NCI-H1694 (cell line): Measurements from ENCODE around the gene SERPIND1.

Source experiments
- DNase-seq: peaks from one replicate; lab custom pipeline; 2025; lab: John Stamatoyannopoulos, UW

SERPIND1 gene

DNA sequence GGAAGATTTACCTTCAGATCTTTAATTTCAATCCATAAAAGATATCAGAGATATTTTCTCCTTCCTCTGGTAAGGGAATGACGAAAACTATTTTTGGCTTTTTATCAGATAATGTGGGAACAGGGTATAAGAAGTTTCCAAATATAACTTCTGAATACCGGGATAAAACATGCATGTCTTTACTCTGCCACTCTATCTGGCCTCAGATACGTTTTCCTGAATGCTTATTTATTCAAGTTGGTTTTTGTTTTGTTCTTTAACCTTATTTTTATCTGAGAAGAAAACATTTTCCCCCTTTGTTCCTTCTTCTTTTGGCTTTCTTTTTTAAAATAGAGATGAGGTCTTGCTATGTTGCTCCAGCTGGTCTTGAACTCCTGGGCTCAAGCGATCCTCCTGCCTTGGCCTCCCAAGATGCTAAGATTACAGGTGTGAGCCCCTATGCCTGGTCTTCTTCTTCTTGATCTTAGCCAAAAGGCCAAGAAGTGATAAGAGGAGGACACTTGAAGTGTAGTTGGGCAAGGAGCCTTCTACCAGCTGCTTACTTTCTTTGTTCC is 1.5 kb downstream of the SERPIND1 start:
- no peak for DNase-seq

GRCh38 chr22:20776624-20777405 is 2.9 kb downstream of the SERPIND1 start:
- no peak for DNase-seq

DNA sequence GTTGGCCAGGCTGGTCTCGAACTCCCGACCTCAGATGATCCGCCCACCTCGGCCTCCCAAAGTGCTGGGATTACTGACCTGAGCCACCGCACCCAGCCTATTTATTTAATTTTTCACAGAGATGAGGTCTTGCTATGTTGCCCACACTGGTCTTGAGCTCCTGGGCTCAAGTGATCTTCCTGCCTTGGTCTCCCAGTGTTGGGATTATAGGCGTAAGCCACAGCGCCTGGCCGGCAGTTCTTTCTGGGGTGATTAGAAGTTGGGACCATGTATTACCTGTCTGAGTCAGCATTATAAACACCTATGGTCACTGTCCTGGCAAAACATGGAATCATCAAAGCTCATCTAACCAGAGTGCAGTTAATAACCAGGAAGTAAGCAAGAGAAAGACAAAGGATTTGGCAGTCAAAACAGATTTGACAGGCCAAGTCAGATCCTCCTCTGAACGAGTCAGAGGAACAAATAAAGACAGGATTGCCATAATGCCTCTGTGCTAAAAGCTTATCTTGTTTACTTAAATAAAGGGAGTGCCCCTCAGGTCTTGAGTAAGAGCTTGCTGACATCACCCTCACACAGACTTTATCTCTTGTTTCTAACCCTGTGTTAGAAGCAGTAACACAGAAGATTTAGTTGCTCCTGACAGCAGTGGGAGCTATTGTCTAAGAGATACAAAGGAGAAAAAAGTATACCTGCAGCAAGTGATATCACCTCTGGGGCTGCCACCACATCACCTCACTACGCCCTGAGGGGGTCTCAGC is 3.7 kb downstream of the SERPIND1 start:
- no peak for DNase-seq

DNA sequence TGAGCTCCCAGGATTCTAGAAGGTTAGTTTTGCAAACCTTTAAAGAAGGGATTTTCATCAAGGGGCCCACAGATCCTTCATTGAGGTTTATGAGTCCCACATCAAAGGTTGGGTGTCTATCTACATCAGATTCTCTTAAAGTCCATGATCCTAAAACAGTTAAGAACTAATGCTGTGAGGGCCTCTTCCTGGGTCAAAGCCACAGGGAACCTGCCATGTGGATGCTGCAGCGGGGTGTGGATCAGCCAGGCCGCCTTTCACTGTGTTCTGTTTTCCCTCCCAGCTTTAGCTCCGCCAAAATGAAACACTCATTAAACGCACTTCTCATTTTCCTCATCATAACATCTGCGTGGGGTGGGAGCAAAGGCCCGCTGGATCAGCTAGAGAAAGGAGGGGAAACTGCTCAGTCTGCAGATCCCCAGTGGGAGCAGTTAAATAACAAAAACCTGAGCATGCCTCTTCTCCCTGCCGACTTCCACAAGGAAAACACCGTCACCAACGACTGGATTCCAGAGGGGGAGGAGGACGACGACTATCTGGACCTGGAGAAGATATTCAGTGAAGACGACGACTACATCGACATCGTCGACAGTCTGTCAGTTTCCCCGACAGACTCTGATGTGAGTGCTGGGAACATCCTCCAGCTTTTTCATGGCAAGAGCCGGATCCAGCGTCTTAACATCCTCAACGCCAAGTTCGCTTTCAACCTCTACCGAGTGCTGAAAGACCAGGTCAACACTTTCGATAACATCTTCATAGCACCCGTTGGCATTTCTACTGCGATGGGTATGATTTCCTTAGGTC is 5.3 kb downstream of the SERPIND1 start:
- no peak for DNase-seq

GRCh38 chr22:20779818-20780158 is 5.9 kb downstream of the SERPIND1 start:
- DNase-seq: no peak

- no peak for DNase-seq
Measured at GRCh38 chr22:20781272-20781990, 7.5 kb downstream of the SERPIND1 start.

DNA sequence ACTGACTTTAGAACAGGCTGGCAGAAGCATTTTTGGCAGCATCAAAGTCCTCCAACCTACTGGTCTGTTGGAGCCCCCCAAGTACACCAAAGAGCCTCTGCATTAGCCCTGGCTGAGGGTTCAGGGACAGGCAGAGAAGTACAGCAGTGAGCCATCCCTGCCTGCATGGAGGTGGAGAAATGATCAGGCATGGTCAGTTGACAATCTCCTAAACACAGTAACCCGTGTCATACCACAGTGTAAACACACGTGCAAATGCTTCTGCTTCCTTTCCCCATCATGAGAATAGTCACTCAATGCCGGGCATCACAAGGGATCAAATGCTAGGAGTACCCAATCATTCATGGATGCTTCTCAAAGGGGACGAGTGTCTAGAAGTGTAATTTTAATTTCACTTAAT is 8.2 kb downstream of the SERPIND1 start:
- no peak for DNase-seq

DNA sequence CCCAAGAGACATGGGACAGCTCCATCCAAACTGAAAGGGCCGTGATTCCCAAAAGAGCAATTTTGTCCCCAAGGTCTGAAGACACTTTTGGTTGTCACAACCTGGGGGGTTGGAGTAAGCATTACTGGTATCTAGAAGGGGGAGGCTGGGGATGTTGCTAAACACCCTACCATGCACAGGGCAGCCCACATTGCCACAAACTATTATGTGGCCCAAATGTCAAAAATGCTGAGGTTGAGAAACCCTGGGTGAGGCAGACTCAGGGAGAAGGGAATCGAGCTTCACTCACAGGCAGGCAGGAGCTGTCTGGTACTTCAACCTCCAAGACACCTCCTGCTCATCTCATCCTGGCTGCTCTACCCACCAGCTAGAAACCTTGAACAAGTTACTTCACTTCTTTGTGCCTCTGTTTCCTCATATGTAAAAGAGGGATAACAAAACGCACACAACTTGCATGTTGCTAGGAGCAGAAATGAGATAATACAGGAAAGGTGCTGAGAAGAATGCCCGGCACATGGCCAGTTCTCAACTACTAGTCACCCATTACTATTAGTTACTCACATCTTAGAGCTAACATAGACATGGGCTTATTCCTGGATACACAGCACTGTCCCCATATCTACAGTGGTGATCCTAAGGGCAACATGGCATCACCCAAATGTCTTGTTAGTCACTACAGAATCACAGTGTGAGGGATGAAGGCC is 8.8 kb downstream of the SERPIND1 start:
- DNase-seq: no peak

DNA sequence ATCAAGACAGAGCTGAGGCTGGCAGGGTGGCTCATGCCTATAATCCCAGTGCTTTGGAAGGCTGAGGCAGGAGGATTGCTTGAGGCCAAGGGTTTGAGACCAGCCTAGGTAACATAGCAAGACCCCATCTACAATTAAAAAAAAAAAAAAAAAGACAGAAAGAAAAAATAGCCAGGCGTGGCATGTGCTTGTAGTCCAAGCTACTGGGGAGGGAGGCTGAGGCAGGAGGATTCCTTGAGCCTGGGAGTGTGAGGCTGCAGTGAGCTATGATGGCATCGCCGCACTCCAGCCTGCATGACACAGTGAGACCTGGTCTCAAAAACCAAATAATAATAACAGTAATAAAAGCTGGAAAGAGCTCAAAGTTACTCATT is 9.4 kb downstream of the SERPIND1 start:
- DNase-seq: no peak

DNA sequence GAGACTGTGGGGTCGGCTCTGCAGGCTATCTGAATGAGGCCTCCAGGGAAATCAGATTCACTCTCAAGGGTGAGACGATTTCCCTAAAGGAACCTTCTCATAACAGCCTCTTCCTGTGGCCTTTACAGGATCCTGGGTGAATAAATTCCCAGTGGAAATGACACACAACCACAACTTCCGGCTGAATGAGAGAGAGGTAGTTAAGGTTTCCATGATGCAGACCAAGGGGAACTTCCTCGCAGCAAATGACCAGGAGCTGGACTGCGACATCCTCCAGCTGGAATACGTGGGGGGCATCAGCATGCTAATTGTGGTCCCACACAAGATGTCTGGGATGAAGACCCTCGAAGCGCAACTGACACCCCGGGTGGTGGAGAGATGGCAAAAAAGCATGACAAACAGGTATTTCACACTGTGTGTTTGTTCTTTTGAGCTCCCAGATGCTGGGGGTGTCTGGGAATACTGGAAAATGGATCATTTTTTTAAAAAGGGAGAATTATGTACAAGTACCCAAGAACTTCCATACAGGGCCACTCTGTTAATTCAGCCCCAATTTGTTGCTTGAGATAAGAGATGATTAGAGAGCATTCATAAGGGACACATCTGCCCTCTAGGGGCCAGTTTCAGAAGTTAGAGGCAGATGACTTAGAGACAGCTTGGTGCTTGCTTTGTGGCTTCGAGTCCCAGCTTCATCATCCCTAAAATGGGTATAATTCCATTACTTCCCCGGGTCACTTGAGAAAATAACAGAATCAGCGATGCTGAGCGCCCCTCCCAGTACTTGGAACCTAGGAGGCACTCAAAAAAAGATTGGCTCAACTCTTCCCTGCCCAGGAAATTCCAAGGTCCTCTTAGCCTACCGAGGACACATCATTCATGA is 10.2 kb downstream of the SERPIND1 start:
- peak; percentile 70 for DNase-seq

GRCh38 chr22:20785415-20785814 is 11.5 kb downstream of the SERPIND1 start:
- DNase-seq: no peak

GRCh38 chr22:20786048-20786447 is 12.1 kb downstream of the SERPIND1 start:
- no peak for DNase-seq

GRCh38 chr22:20786536-20786979 is 12.6 kb downstream of the SERPIND1 start:
- DNase-seq: no peak

- DNase-seq: no peak
Measured at GRCh38 chr22:20787223-20787622, 13.3 kb downstream of the SERPIND1 start.

DNA sequence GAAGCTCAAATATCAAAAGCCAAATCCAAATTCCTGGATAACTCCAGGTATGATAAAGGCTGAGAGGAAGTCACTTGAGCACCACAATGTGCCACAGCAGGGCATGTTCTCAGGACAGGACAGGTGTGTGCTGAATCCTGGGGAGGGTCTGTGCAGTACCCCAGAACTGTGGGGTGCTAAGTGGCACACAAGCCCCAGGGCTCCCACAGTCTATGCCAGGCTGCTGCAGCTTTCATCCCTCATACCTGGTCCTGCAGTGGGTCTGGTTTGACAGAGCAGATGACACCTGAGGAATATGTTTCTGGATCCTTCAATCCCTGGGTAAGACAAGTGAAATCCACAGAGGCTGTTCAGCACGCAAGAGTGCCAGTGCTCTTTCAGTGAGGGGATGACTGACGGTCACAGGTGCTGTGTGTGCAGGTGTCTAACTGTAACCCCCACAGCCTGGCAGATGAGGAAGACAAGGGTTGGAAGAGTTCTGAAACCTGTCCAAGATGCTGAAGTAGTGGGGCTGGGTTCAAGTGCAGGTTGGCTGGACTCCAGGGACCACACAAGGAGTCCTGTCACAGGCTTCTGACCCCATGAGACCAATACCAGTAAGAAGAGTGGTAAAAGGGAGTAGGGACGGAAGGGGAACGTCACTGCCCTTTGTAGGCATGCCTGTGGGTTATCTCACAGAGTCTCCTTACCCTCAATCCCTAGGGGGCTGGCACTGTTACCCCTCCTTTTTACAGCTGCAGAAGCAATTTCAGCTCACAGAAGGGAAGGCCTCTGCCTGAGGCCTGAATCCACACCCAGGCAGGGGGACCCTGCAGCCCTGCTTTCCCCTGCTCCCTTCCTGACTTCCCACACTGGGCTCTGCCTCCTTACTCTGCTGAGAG is 14.1 kb downstream of the SERPIND1 start:
- DNase-seq: no peak

- peak; percentile 4 for DNase-seq
Measured at GRCh38 chr22:20788627-20789344, 14.9 kb downstream of the SERPIND1 start.

GRCh38 chr22:20792221-20792965 is 18.5 kb downstream of the SERPIND1 start:
- no peak for DNase-seq
